HepG2 (cell line): ENCODE results near the gene CDK10. TPM values are rescaled to one million over a fixed set of nuclear protein-coding genes. Genes with fewer than 3 reads are reported as not detected.

ENCODE experiments used
- DMTF1 ChIP-seq: sonication (generic); formaldehyde crosslinking; IDR thresholded peaks from 2 replicates; pipeline ENCODE4 v1.4.0; 2020; ENCODE audit warnings: mild to moderate bottlenecking, missing genetic modification reagents
- ETV5 ChIP-seq: IDR thresholded peaks from 2 replicates; pipeline ENCODE4 v1.6.1; 2018; ENCODE audit warnings: missing biosample characterization, missing genetic modification reagents, inconsistent platforms, borderline replicate concordance
- HIVEP1 ChIP-seq: sonication (generic); formaldehyde crosslinking; IDR thresholded peaks from 2 replicates; pipeline ENCODE4 v1.4.0; 2020; ENCODE audit warnings: mild to moderate bottlenecking, missing genetic modification reagents
- IKZF5 ChIP-seq: IDR thresholded peaks from 2 replicates; pipeline ENCODE4 v1.6.1; 2018; ENCODE audit warnings: missing genetic modification reagents, mild to moderate bottlenecking, missing compliant biosample characterization
- KDM5B ChIP-seq: sonication (generic); formaldehyde crosslinking; IDR thresholded peaks from 2 replicates; pipeline ENCODE4 v1.4.0; 2020; ENCODE audit warnings: missing genetic modification reagents, mild to moderate bottlenecking, borderline replicate concordance
- MAF1 ChIP-seq: sonication (generic); formaldehyde crosslinking; IDR thresholded peaks from 2 replicates; pipeline ENCODE4 v1.5.0; 2020; ENCODE audit warnings: missing genetic modification reagents, borderline replicate concordance
- MLXIP ChIP-seq: sonication (generic); formaldehyde crosslinking; IDR thresholded peaks from 2 replicates; pipeline ENCODE4 v1.9.0; 2021; ENCODE audit warnings: missing genetic modification reagents, borderline replicate concordance
- PAXIP1 ChIP-seq: sonication (generic); formaldehyde crosslinking; conservative IDR thresholded peaks from 2 replicates; pipeline ENCODE4 v1.4.0; 2020; ENCODE audit warnings: mild to moderate bottlenecking, missing genetic modification reagents, moderate library complexity
- SAP130 ChIP-seq: IDR thresholded peaks from 2 replicates; pipeline ENCODE4 v1.6.1; 2016; ENCODE audit warnings: low read depth
- ZBTB34 ChIP-seq: sonication (generic); formaldehyde crosslinking; IDR thresholded peaks from 2 replicates; pipeline ENCODE4 v1.8.0; 2022; ENCODE audit warnings: mild to moderate bottlenecking, missing genetic modification reagents
- ZFP1 ChIP-seq: IDR thresholded peaks from 2 replicates; pipeline ENCODE4 v1.6.1; 2016
- ZNF10 ChIP-seq: sonication (generic); formaldehyde crosslinking; IDR thresholded peaks from 2 replicates; pipeline ENCODE4 v1.4.0; 2020; ENCODE audit warnings: mild to moderate bottlenecking, low read depth, missing genetic modification reagents, borderline replicate concordance
- ZNF17 ChIP-seq: sonication (generic); formaldehyde crosslinking; IDR thresholded peaks from 2 replicates; pipeline ENCODE4 v1.5.0; 2020; ENCODE audit warnings: mild to moderate bottlenecking, missing genetic modification reagents
- ZNF251 ChIP-seq: sonication (generic); formaldehyde crosslinking; IDR thresholded peaks from 2 replicates; pipeline ENCODE4 v1.9.0; 2021; ENCODE audit warnings: mild to moderate bottlenecking, missing genetic modification reagents
- ZNF513 ChIP-seq: sonication (generic); formaldehyde crosslinking; conservative IDR thresholded peaks from 2 replicates; pipeline ENCODE4 v1.5.0; 2020; ENCODE audit warnings: missing genetic modification reagents
- ZSCAN22 ChIP-seq: sonication (generic); formaldehyde crosslinking; IDR thresholded peaks from 2 replicates; pipeline ENCODE4 v1.4.0; 2020; ENCODE audit warnings: mild to moderate bottlenecking, missing genetic modification reagents
- polyA plus RNA-seq, 8 experiments: library from polyadenylated mRNA; depleted of rRNA in 3 of 8; stranded (reverse) in 7 of 8; unstranded in 1 of 8; fragments of >200 nt; fragmentation: Illumina TruSeq in 4 of 8; extraction: Trizol in 4 of 8; gene quantifications; 2 replicates each; pipeline versions ENCODE4 v1.2.1 to v1.2.3, GENCODE V29; 2011 to 2016; ENCODE audit warnings: low read depth in 4 of 8, missing spikeins in 1 of 8, mixed read lengths in 1 of 8; ENCODE audit not compliant: insufficient read depth in 1 of 8
- total RNA-seq, 5 experiments: library from RNA; depleted of rRNA; stranded (reverse); fragments of >200 nt; fragmentation: Illumina TruSeq; extraction: Trizol; gene quantifications; 2 replicates each; pipeline ENCODE4 v1.2.3, GENCODE V29; 2016; ENCODE audit warnings: low read depth in 1 of 5

Gene CDK10
- total and polyA plus RNA-seq, 2 of the 13 experiments (the other 11 are each of a cell fraction or from before 2014, with no cell fraction given) = 2.5 to 3.9 TPM

- TF ChIP-seq MLXIP (no peak; the same call in 1 of the 2 replicates), ZNF17 (CRISPR knock-in tag) (no peak), ETV5 (peak; percentile 62; the same call in 1 of the 2 replicates), PAXIP1 (CRISPR knock-in tag) (peak; percentile 79), ZFP1 (CRISPR knock-in tag) (0 out of 2 replicates have a peak, but pooled peaks have one; percentile 15), ZSCAN22 (CRISPR knock-in tag) (no peak), ZNF10 (CRISPR knock-in tag) (no peak), DMTF1 (CRISPR knock-in tag) (no peak), HIVEP1 (peak; percentile 74), KDM5B (no peak), ZNF513 (CRISPR knock-in tag) (no peak), MAF1 (CRISPR knock-in tag) (no peak), IKZF5 (peak; percentile 66; the same call in 1 of the 2 replicates), ZNF251 (CRISPR knock-in tag) (no peak), SAP130 (CRISPR knock-in tag) (peak; percentile 99), ZBTB34 (CRISPR knock-in tag) (peak; percentile 76; the same call in 1 of the 2 replicates)
Observed at GRCh38 chr16:89700100-89700648, 13.7 kb downstream of the CDK10 start (continued).
